NCI-H524 (cell line): ENCODE data around the gene YY1AP1.
"Not testable (repeated sequence)": the region's sequence is repeated elsewhere in the genome, so short reads cannot be mapped to it uniquely, and the experiment has no call there.

Experiments used
- DNase-seq, 2 experiments: peaks; one replicate each; lab custom pipeline; 2025; lab: John Stamatoyannopoulos, UW

YY1AP1 gene

GRCh38 chr1:155646307-155646706 is 42.3 kb downstream of the YY1AP1 start:
- no peak for DNase-seq

DNA sequence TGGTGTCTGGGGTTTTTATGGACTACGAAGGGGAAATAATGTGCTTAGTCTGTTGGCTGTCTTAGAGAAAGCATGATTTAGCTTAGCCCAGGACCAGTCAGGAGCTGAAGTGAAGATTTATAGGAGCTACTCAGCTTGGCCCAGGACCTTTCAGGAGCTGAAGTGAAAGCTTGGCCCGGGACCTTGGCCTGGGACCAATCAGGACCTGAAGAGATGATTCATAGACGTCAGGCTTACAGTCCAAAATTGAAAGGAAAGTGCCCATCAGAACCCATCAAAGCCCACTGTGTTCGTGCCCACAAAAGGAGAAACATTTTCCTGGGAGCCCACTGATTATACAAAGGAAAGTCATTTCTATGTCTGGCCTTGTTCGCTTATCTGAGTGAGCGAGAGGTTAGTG is 42.9 kb downstream of the YY1AP1 start:
- DNase-seq = no peak

DNA sequence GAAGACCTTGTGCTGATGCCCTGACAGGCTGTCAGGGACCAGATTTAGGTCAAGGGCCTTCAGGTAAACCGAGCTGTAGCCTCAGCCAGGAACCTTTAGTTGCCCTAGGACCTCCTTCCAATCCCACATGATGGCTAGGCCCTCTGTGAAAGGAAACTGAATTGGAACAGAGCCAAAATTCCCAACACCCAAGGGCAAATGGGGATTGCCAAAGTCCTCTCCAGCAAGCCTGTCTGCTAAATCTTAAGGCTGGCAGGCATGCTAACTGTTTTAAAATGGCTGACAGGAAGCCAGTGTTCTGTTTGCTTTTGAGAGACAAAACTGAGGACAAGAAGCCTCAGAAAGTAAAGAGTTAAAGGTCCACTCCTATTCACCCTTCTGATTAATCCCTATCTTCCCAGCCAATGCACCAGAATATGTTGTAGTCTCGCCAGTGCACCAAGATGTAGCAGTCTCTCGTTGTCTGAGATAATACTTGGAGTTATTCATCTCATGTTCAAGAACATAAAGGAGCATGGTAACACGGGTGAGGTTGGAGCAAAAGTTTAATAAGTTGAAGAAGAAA is 43.5 kb downstream of the YY1AP1 start:
- DNase-seq = no peak

GRCh38 chr1:155643230-155643629 is 45.3 kb downstream of the YY1AP1 start:
- DNase-seq = no peak

DNA sequence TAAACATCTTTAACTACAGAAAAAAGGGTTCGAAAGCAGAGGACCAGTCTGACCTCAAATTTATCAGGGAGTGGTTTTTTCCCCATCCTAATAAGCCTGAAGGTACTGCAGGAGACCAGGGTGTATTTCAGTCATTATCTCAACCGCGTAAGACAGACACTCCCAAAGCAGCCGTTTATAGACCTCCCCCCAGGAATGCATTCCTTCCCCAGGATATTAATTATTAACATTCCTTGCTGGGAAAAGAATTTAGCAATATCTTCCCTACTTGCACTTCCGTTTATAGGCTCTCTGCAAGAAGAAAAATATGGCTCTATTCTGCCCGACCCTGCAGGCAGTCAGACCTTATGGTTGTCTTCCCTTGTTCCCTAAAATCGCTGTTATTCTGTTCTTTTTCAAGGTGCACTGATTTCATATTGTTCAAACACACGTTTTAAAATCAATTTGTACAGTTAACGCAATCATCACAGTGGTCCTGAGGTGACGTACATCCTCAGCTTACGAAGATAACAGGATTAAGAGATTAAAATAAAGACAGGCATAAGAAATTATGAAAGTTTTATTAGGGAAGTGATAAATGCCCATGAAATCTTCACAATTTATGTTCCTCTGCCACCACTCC is 45.9 kb downstream of the YY1AP1 start:
- not testable (repeated sequence) for DNase-seq

- no peak for DNase-seq
Observed at GRCh38 chr1:155640367-155640766, 48.2 kb downstream of the YY1AP1 start.

DNA sequence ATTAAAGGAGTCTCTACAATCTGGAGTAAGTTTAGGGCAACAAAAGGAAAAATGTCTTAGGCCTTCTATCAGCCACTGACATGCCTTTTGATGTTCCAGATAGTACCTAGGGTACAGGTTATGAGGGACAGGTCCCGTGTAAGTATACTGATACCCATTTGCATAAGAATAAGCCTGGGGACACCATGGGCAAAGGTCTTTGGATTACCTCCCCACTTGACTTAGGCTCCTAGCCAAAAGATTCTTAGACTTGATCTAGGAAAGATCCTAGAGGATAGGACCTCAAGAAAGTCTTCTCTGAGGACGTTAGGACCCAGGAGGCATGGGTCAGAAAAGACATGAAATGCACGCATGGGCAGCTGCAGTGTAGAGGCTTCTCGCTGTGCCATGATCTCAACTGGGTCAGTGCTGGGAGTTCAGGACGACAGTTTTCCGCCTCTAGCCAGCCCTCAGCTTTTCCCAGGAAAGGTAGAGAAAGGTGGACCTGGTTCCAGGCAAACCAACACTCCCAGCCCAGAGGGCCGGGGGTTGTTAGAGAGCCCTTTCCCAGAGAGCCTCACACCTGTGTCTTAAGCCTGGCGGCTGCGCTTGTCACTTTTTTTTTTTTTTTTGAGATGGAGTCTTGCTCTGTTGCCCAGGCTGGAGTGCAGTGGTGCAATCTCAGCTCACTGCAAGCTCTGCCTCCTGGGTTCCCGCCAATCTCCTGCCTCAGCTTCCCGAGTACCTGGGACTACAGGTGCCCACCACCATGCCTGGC is 52.0 kb downstream of the YY1AP1 start:
- DNase-seq = no peak

- DNase-seq = not testable (repeated sequence)
Observed at GRCh38 chr1:155626428-155626827, 62.1 kb downstream of the YY1AP1 start.

DNA sequence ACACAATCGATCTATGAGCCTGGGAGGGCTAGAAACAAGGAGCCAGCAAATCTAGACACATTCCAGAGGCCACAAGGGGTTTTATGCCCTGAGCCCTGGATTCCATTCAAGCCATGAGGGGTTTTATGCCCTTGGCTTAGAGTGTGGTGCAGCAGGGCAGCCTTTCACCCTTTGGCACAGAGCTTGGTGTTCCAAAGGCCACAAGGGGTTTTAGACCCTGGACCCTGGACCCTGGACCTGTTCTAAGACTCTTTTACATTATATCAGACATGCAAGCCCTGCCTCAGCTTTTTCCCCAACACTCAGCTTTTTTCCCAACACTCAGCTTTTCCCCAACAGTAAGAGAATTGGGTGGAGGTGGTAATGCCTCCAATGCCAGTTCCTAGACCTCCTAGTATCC is 65.2 kb downstream of the YY1AP1 start:
- DNase-seq = no peak

DNA sequence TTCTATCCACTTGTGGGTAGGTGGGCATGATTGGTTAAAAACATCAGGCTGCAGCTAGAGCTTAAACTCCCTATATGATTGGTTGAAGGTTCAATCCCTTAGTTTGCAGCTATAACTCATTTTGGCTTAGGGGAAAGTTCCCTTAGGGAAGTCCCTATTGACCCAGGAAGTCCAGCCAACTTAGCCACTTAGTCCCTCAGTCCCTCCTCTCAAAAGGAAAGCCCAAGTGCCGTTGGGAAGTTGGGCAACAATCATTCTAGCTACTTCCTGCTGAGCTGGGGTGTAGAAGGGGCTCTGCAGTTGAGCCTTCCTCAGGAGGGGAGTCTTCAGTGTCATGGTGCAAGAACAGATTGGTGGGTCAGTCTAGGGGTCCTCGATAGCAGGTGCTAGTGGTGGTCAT is 66.4 kb downstream of the YY1AP1 start:
- DNase-seq = no peak

DNA sequence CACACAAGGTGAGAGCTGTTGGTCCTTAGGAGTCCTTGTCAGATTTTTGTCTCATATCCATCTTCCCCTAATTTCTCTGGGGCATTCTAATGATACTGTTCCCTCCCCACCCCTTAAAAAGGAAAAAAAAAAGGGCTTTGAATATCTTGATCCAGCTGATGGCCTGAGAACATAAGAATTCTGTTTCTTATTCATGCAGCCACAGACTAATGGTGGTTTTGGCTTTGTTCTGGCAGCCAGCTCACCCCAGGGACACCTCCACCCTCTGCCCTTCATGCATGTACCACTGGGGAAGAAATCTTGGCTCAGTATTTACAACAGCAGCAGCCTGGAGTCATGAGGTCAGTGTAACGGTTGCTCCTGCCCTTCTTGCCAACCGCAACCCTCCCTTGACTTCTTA is 75.3 kb downstream of the YY1AP1 start:
- not testable (repeated sequence) for DNase-seq

GRCh38 chr1:155610257-155610647 is 78.3 kb downstream of the YY1AP1 start:
- not testable (repeated sequence) for DNase-seq

- DNase-seq = peak; percentile 94 to 96
Observed at GRCh38 chr1:155609515-155610256, 78.9 kb downstream of the YY1AP1 start, which contains the start of gene MSTO1. MSTO1 (plus strand) TSS chr1:155610218; CDS start chr1:155610249, 31 bp downstream.
